IMR-90 (cell line): ENCODE measurements around the gene TBC1D22A. TPM values are rescaled to one million over a fixed set of nuclear protein-coding genes. Genes with fewer than 3 reads are reported as not detected.

Source experiments
- ATAC-seq: fragments of 200-7000 bp; cut with Tn5 transposase; 2 replicates; pipeline ENCODE4 v1.9.1; 2020; ENCODE audit warnings: low read depth, mild to moderate bottlenecking, moderate library complexity
- BruUV-seq: library from RNA; stranded (reverse); fragments of 400-500 nt; replicated peaks from 2 replicates; lab custom pipeline; 2021; lab: Mats Ljungman, UMichigan
- CTCF ChIA-PET: fragments of 300-600 bp; formaldehyde crosslinking; extraction: SDS; loops from one replicate; lab custom pipeline; 2021; ENCODE audit warnings: antibody characterized with exemption; lab: Yijun Ruan, JAX
- POLR2A ChIA-PET: fragments of 300-600 bp; sonication (Branson Sonifier 250); formaldehyde crosslinking; loops from one replicate; lab custom pipeline; 2022; ENCODE audit warnings: antibody characterized with exemption; ENCODE audit not compliant: unreplicated experiment; lab: Charles Lee
- DNase-seq: peaks from one replicate; pipeline ENCODE4 v3.0.0; 2013
- H2AFZ ChIP-seq: replicated peaks from 2 replicates; pipeline ENCODE3; 2013; ENCODE audit warnings: low read length, mild to moderate bottlenecking; ENCODE audit not compliant: poor library complexity
- H2AK5ac ChIP-seq: 2 replicates; pipeline ENCODE4 v1.6.1; 2013; ENCODE audit warnings: low read depth, low read length, inconsistent platforms
- H2AK9ac ChIP-seq: replicated peaks from 2 replicates; pipeline ENCODE3; 2013; ENCODE audit warnings: mild to moderate bottlenecking, low read depth, low read length, moderate library complexity; ENCODE audit not compliant: poor library complexity
- H2BK120ac ChIP-seq: 2 replicates; pipeline ENCODE4 v1.6.1; 2013; ENCODE audit warnings: low read depth, low read length, inconsistent platforms
- H2BK15ac ChIP-seq: 3 replicates; pipeline ENCODE4 v1.6.1; 2013; ENCODE audit warnings: low read depth, low read length, inconsistent platforms
- H2BK20ac ChIP-seq: 2 replicates; pipeline ENCODE4 v1.6.1; 2013; ENCODE audit warnings: low read depth, mild to moderate bottlenecking, inconsistent platforms, low read length, moderate library complexity
- H2BK5ac ChIP-seq: 2 replicates; pipeline ENCODE4 v1.6.1; 2013; ENCODE audit warnings: mild to moderate bottlenecking, low read depth, low read length, inconsistent platforms; ENCODE audit not compliant: poor library complexity, severe bottlenecking
- H3K14ac ChIP-seq: replicated peaks from 2 replicates; pipeline ENCODE4 v1.6.1; 2013; ENCODE audit warnings: low read depth, low read length, inconsistent platforms
- H3K18ac ChIP-seq: 2 replicates; pipeline ENCODE4 v1.6.1; 2013; ENCODE audit warnings: low read depth, low read length, control low read depth
- H3K23ac ChIP-seq: 2 replicates; pipeline ENCODE4 v1.6.1; 2013; ENCODE audit warnings: low read depth, low read length, inconsistent platforms
- H3K27ac ChIP-seq: 2 replicates; pipeline ENCODE4 v1.5.1; 2013; ENCODE audit warnings: mild to moderate bottlenecking, control low read depth, low read length; ENCODE audit not compliant: insufficient read depth
- H3K27me3 ChIP-seq: 2 replicates; pipeline ENCODE4 v1.6.1; 2013; ENCODE audit warnings: low read length; ENCODE audit not compliant: control insufficient read depth, insufficient read depth
- H3K36me3 ChIP-seq: 2 replicates; pipeline ENCODE4 v1.6.1; 2013; ENCODE audit warnings: low read length, mixed read lengths; ENCODE audit not compliant: control insufficient read depth, insufficient read depth
- H3K4ac ChIP-seq: 2 replicates; pipeline ENCODE4 v1.6.1; 2013; ENCODE audit warnings: low read depth, low read length, inconsistent platforms
- H3K4me1 ChIP-seq: 2 replicates; pipeline ENCODE4 v1.6.1; 2013; ENCODE audit warnings: low read length, mixed read lengths; ENCODE audit not compliant: control insufficient read depth, insufficient read depth
- H3K4me2 ChIP-seq: 2 replicates; pipeline ENCODE4 v1.6.1; 2013; ENCODE audit warnings: low read depth, mild to moderate bottlenecking, control low read depth, low read length, moderate library complexity
- H3K4me3 ChIP-seq: 2 replicates; pipeline ENCODE4 v1.5.1; 2013; ENCODE audit warnings: low read depth, mild to moderate bottlenecking, control low read depth, low read length, moderate library complexity; ENCODE audit not compliant: insufficient read depth
- H3K56ac ChIP-seq: 2 replicates; pipeline ENCODE4 v1.6.1; 2013; ENCODE audit warnings: low read length, inconsistent platforms; ENCODE audit not compliant: insufficient read depth; ENCODE audit errors: extremely low read depth
- H3K79me1 ChIP-seq, 2 experiments: 2 replicates each; pipeline ENCODE4 v1.6.1; 2013; ENCODE audit warnings: low read length in 2 of 2, inconsistent platforms in 1 of 2, low read depth in 1 of 2
- H3K9ac ChIP-seq: 2 replicates; pipeline ENCODE4 v1.6.1; 2013; ENCODE audit warnings: low read depth, low read length, control low read depth
- H3K9me1 ChIP-seq: 2 replicates; pipeline ENCODE4 v1.6.1; 2013; ENCODE audit warnings: low read length, inconsistent platforms; ENCODE audit not compliant: insufficient read depth
- H3K9me3 ChIP-seq: 2 replicates; pipeline ENCODE4 v1.6.1; 2013; ENCODE audit warnings: low read length; ENCODE audit not compliant: control insufficient read depth, insufficient read depth
- H4K20me1 ChIP-seq: 2 replicates; pipeline ENCODE4 v1.6.1; 2013; ENCODE audit warnings: low read length, inconsistent platforms; ENCODE audit not compliant: insufficient read depth
- H4K5ac ChIP-seq: 2 replicates; pipeline ENCODE4 v1.6.1; 2013; ENCODE audit warnings: mild to moderate bottlenecking, low read depth, low read length, control low read depth
- H4K8ac ChIP-seq, 2 experiments: 2 replicates each; pipeline ENCODE4 v1.6.1; 2013; ENCODE audit warnings: low read depth in 2 of 2, low read length in 2 of 2, control low read depth in 1 of 2, inconsistent platforms in 1 of 2
- H4K91ac ChIP-seq: 2 replicates; pipeline ENCODE4 v1.6.1; 2013; ENCODE audit warnings: low read depth, low read length, inconsistent platforms; ENCODE audit not compliant: insufficient read depth
- MAFK ChIP-seq: IDR thresholded peaks from 2 replicates; pipeline ENCODE4 v1.6.1; 2012; ENCODE audit warnings: low read depth, low read length, improper control_type of control experiment
- MAZ ChIP-seq: IDR thresholded peaks from 2 replicates; pipeline ENCODE4 v1.6.1; 2012; ENCODE audit warnings: low read depth, mild to moderate bottlenecking, low read length, improper control_type of control experiment, moderate library complexity, borderline replicate concordance
- MXI1 ChIP-seq: IDR thresholded peaks from 2 replicates; pipeline ENCODE4 v1.6.1; 2012; ENCODE audit warnings: low read depth, mild to moderate bottlenecking, low read length, moderate library complexity, borderline replicate concordance
- NFE2L2 ChIP-seq: fragments of 150-350 bp; IDR thresholded peaks from 2 replicates; pipeline ENCODE4 v1.6.1; 2016; ENCODE audit warnings: low read depth, mild to moderate bottlenecking, low read length
- SMC3 ChIP-seq: fragments of 150-350 bp; IDR thresholded peaks from 2 replicates; pipeline ENCODE4 v1.6.1; 2016; ENCODE audit warnings: low read depth, mild to moderate bottlenecking, antibody characterized with exemption, low read length, moderate library complexity
- WGBS, 2 experiments: methylation state at CpG; one replicate each; pipeline versions ENCODE4 v1.1.5 to v1.1.7; 2013; ENCODE audit warnings: missing lambda C conversion rate in 2 of 2; ENCODE audit not compliant: insufficient read length in 1 of 2; ENCODE audit errors: extremely low coverage in 2 of 2; 5-methylcytosine and 5-hydroxymethylcytosine counted together
- dilution Hi-C: fragments of 300-500 bp; cut with HindIII; formaldehyde crosslinking; loops from one replicate; pipeline ENCODE4 v1.14.3; 2018; ENCODE audit warnings: low sequenced_read_pairs; ENCODE audit not compliant: unreplicated experiment
- in situ Hi-C: fragments of 300-500 bp; cut with MboI; formaldehyde crosslinking; loops from 3 replicates; pipeline ENCODE4 v1.14.3; 2019; ENCODE audit warnings: low sequenced_read_pairs, inconsistent platforms, mixed read lengths
- intact Hi-C: fragments of 100-400 bp; cut with micrococcal nuclease; formaldehyde crosslinking; loops from 2 replicates; pipeline ENCODE4 v1.10.0; 2022
- polyA plus RNA-seq, 3 experiments: library from polyadenylated mRNA; depleted of rRNA; stranded (reverse); fragments of >200 nt; gene quantifications; 2 replicates each; pipeline ENCODE4 v1.2.3, GENCODE V29; 2012; ENCODE audit warnings: low replicate concordance in 1 of 3
- total RNA-seq: library from RNA; depleted of rRNA; stranded (reverse); fragments of >200 nt; gene quantifications from 2 replicates; pipeline ENCODE4 v1.2.3, GENCODE V29; 2012
- TF ChIP-seq, protein P1 (sequence below): fragments of 150-350 bp; IDR thresholded peaks from 2 replicates; pipeline ENCODE4 v1.6.1; 2017; ENCODE audit warnings: mild to moderate bottlenecking, antibody characterized with exemption, low read length, low read depth
- TF ChIP-seq, protein P2 (sequence below): fragments of 150-350 bp; IDR thresholded peaks from 2 replicates; pipeline ENCODE4 v1.6.1; 2016; ENCODE audit warnings: low read depth, mild to moderate bottlenecking, low read length, moderate library complexity, borderline replicate concordance

TBC1D22A gene
- total and polyA plus RNA-seq, 2 of the 4 experiments (the other 2 are of a cell fraction): 9.0 to 16.7 TPM

DNA sequence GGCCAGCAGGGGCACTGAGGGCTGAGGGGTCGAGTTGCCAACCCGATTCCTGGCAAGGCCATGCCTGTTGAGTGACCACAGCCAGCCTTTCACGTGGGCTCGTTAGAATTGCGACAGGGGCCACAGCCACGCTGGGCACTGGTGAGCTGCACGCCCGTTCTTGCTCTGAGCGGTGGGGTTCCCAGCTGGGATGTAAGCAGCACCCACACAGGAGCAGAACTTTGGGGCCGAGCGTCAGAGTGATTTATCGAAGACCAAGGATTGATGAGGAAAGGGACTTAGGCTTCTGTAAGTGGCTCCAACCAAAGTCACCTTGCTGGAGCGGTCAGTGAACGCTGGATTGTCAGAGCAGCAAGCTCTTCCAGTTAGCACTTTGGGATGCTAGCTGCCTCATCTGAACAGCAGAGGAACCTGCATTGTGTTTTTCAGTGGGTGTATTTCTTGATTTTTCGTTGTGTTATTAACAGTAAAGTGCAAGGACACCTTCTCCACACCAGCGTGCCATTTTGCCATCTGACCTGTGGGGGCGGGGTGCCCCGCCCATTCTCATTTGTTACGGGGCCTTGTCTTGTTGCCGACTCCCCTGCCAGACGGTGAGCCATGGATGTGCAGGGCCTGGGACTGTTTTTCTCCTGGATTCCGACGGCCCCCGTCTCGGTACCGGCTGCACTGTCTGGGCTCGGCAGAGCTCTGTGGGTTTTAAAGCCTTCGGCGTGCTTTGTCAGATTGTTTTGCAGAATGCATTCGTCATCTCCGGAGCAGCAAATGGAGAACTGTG, 202.5 kb downstream of the TBC1D22A start:
- H4K20me1 ChIP-seq: peaks cover 3% of the 10 kb centered on the region; the same call in 1 of the 2 replicates
- intact Hi-C loops: loop anchor here (10.0 kb wide), 1 partner anchor 170 kb away; no protein-coding TSS in a partner anchor
- POLR2A ChIA-PET: no interaction called here
- no peaks in the 10 kb centered on the region for H3K4me1 ChIP-seq
- no peak overlapping the region for H3K18ac ChIP-seq
- no peaks in the 10 kb centered on the region for H3K27me3 ChIP-seq
- no peak overlapping the region for H4K8ac ChIP-seq
- no peak overlapping the region for H4K5ac ChIP-seq
- CTCF ChIA-PET: no interaction called here
- H3K9ac ChIP-seq: no peak overlapping the region
- ATAC-seq: no peak
- DNase-seq: no peak
- 85% methylated on average over 16 of the region's 31 CpGs; no CpG with 5 or more reads in 1 of the 2 experiments for WGBS, 2 experiments
- BruUV-seq: no TSS peak
- no peak overlapping the region for H2AK9ac ChIP-seq
- no peak overlapping the region for H3K27ac ChIP-seq
- H3K4me2 ChIP-seq: no peak overlapping the region
- in situ Hi-C loops: no loop called here
- H3K56ac ChIP-seq: no peak overlapping the region
- H2AK5ac ChIP-seq: no peak overlapping the region
- H3K36me3 ChIP-seq: no peaks in the 10 kb centered on the region
- H2BK15ac ChIP-seq: no peak overlapping the region
- H3K9me1 ChIP-seq: no peaks in the 10 kb centered on the region; the same call in 1 of the 2 replicates
- H3K4ac ChIP-seq: no peak overlapping the region
- H2AFZ ChIP-seq: no peak overlapping the region
- TF ChIP-seq, protein P1, sequence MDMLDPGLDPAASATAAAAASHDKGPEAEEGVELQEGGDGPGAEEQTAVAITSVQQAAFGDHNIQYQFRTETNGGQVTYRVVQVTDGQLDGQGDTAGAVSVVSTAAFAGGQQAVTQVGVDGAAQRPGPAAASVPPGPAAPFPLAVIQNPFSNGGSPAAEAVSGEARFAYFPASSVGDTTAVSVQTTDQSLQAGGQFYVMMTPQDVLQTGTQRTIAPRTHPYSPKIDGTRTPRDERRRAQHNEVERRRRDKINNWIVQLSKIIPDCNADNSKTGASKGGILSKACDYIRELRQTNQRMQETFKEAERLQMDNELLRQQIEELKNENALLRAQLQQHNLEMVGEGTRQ: no peak
- no peak for TF ChIP-seq SMC3
- TF ChIP-seq, protein P2, sequence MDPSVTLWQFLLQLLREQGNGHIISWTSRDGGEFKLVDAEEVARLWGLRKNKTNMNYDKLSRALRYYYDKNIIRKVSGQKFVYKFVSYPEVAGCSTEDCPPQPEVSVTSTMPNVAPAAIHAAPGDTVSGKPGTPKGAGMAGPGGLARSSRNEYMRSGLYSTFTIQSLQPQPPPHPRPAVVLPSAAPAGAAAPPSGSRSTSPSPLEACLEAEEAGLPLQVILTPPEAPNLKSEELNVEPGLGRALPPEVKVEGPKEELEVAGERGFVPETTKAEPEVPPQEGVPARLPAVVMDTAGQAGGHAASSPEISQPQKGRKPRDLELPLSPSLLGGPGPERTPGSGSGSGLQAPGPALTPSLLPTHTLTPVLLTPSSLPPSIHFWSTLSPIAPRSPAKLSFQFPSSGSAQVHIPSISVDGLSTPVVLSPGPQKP: no peak
- no peak for TF ChIP-seq MAFK
- TF ChIP-seq NFE2L2: no peak
- TF ChIP-seq MAZ: no peak
- TF ChIP-seq MXI1: no peak
- no peak overlapping the region for H3K14ac ChIP-seq
- H2BK120ac ChIP-seq: no peak overlapping the region
- dilution Hi-C loops: no loop called here
- no peak overlapping the region for H3K23ac ChIP-seq
- peaks cover 6 to 10% of the 10 kb centered on the region in 2 experiments; a peak in 3 of 4 replicates for H3K79me1 ChIP-seq
- no peak overlapping the region for H2BK5ac ChIP-seq
- H4K91ac ChIP-seq: no peak overlapping the region
- H3K9me3 ChIP-seq: no peaks in the 10 kb centered on the region
- H3K4me3 ChIP-seq: no peak overlapping the region
- H2BK20ac ChIP-seq: no peak overlapping the region
